Measurements from ENCODE around the gene NR2C1. TPM values are rescaled to one million over a fixed set of nuclear protein-coding genes. Genes with fewer than 3 reads are reported as not detected.
"Not testable (repeated sequence)": the region's sequence is repeated elsewhere in the genome, so short reads cannot be mapped to it uniquely, and the experiment has no call there.

The NR2C1 gene
- total RNA-seq, 1 experiment from 2014 or later: 37.9 TPM

- Histone ChIP-seq H3K9me3 (replicated peaks) (peaks cover 7% of the 10 kb centered on the region; the same call in 1 of the 2 replicates), H3K4me3 (no peak overlapping the region), H3K27me3 (replicated peaks) (no peaks in the 10 kb centered on the region), H3K36me3 (peaks cover 23% of the 10 kb centered on the region), H3K4me1 (replicated peaks) (peaks cover 25% of the 10 kb centered on the region), H3K27ac (no peak overlapping the region; the same call in 1 of the 2 replicates)
- DNase-seq (ENCODE audit: low read depth in 1 of 2, low spot score in 2 of 2): no peak
Measured at GRCh38 chr12:95004610-95005009, 68.8 kb downstream of the NR2C1 start.

GRCh38 chr12:95003921-95004272 is 69.5 kb downstream of the NR2C1 start:
- H3K9me3 ChIP-seq (replicated peaks): peaks cover 7% of the 10 kb centered on the region; the same call in 1 of the 2 replicates
- H3K4me3 ChIP-seq: peak overlapping the region; percentile 56
- peak overlapping the region; percentile 68 for H3K27ac ChIP-seq
- H3K27me3 ChIP-seq (replicated peaks): no peaks in the 10 kb centered on the region
- H3K4me1 ChIP-seq (replicated peaks): peaks cover 31% of the 10 kb centered on the region
- H3K36me3 ChIP-seq: peaks cover 25% of the 10 kb centered on the region
- DNase-seq (ENCODE audit: low read depth in 1 of 2, low spot score in 2 of 2): no peak

GRCh38 chr12:95003213-95003920 is 70.1 kb downstream of the NR2C1 start, which contains the start of gene NDUFA12:
Gene NDUFA12 (minus strand): TSS chr12:95003697. CDS start chr12:95003680, 17 bp downstream.
- Histone ChIP-seq H3K9me3 (replicated peaks) (peaks cover 7% of the 10 kb centered on the region; the same call in 1 of the 2 replicates), H3K4me3 (peak within 1 kb of the TSS; percentile 56), H3K36me3 (peaks cover 30% of the 10 kb centered on the region), H3K27ac (peak within 1 kb of the TSS; percentile 68), H3K4me1 (replicated peaks) (peaks cover 33% of the 10 kb centered on the region), H3K27me3 (replicated peaks) (no peaks in the 10 kb centered on the region)
- peak; percentile 84 to 96 for DNase-seq (ENCODE audit: low read depth in 1 of 2, low spot score in 2 of 2)

GRCh38 chr12:95002754-95003153 is 70.7 kb downstream of the NR2C1 start:
- no peaks in the 10 kb centered on the region for H3K27me3 ChIP-seq (replicated peaks)
- peaks cover 7% of the 10 kb centered on the region; the same call in 1 of the 2 replicates for H3K9me3 ChIP-seq (replicated peaks)
- no peak for DNase-seq (ENCODE audit: low read depth in 1 of 2, low spot score in 2 of 2)
- peak overlapping the region; percentile 56 for H3K4me3 ChIP-seq
- H3K4me1 ChIP-seq (replicated peaks): peaks cover 33% of the 10 kb centered on the region
- peaks cover 30% of the 10 kb centered on the region for H3K36me3 ChIP-seq
- H3K27ac ChIP-seq: peak overlapping the region; percentile 68

- Histone ChIP-seq H3K9me3 (replicated peaks) (no peaks in the 10 kb centered on the region), H3K27me3 (replicated peaks) (no peaks in the 10 kb centered on the region)
- DNase-seq (ENCODE audit: low read depth in 1 of 2, low spot score in 2 of 2): no peak
Measured at GRCh38 chr12:94998326-94998725, 75.1 kb downstream of the NR2C1 start.

GRCh38 chr12:94997726-94998125 is 75.7 kb downstream of the NR2C1 start:
- no peak overlapping the region for H3K4me3 ChIP-seq
- no peaks in the 10 kb centered on the region for H3K27me3 ChIP-seq (replicated peaks)
- H3K9me3 ChIP-seq (replicated peaks): no peaks in the 10 kb centered on the region
- no peak for DNase-seq (ENCODE audit: low read depth in 1 of 2, low spot score in 2 of 2)
- peaks cover 48% of the 10 kb centered on the region for H3K36me3 ChIP-seq
- peaks cover 43% of the 10 kb centered on the region for H3K4me1 ChIP-seq (replicated peaks)
- H3K27ac ChIP-seq: no peak overlapping the region

More at GRCh38 chr12:94998326-94998725, 75.1 kb downstream of the NR2C1 start:
- peaks cover 44% of the 10 kb centered on the region for H3K36me3 ChIP-seq
- H3K4me3 ChIP-seq: no peak overlapping the region
- no peak overlapping the region for H3K27ac ChIP-seq
- peaks cover 44% of the 10 kb centered on the region for H3K4me1 ChIP-seq (replicated peaks)

GRCh38 chr12:94997061-94997460 is 76.4 kb downstream of the NR2C1 start:
- Histone ChIP-seq H3K27me3 (replicated peaks) (no peaks in the 10 kb centered on the region), H3K4me3 (no peak overlapping the region), H3K36me3 (peaks cover 54% of the 10 kb centered on the region), H3K27ac (no peak overlapping the region), H3K9me3 (replicated peaks) (no peaks in the 10 kb centered on the region), H3K4me1 (replicated peaks) (peaks cover 39% of the 10 kb centered on the region)
- no peak for DNase-seq (ENCODE audit: low read depth in 1 of 2, low spot score in 2 of 2)

GRCh38 chr12:94994312-94994711 is 79.1 kb downstream of the NR2C1 start:
- H3K27me3 ChIP-seq (replicated peaks): no peaks in the 10 kb centered on the region
- H3K4me3 ChIP-seq: no peak overlapping the region
- peaks cover 19% of the 10 kb centered on the region for H3K4me1 ChIP-seq (replicated peaks)
- H3K27ac ChIP-seq: peak overlapping the region; percentile 11; the same call in 1 of the 2 replicates
- DNase-seq (ENCODE audit: low read depth in 1 of 2, low spot score in 2 of 2): peak; percentile 57 to 71
- H3K9me3 ChIP-seq (replicated peaks): no peaks in the 10 kb centered on the region
- peaks cover 49% of the 10 kb centered on the region for H3K36me3 ChIP-seq

- not testable (repeated sequence) for H3K4me3 ChIP-seq; DNase-seq (ENCODE audit: low read depth in 1 of 2, low spot score in 2 of 2); H3K9me3 ChIP-seq (replicated peaks); H3K27me3 ChIP-seq (replicated peaks)
- H3K27ac ChIP-seq: peak overlapping the region; percentile 11; the same call in 1 of the 2 replicates
- H3K36me3 ChIP-seq: peaks cover 50% of the 10 kb centered on the region
- peaks cover 15% of the 10 kb centered on the region for H3K4me1 ChIP-seq (replicated peaks)
Measured at GRCh38 chr12:94993855-94994254, 79.6 kb downstream of the NR2C1 start.

- no peak for DNase-seq (ENCODE audit: low read depth in 1 of 2, low spot score in 2 of 2)
- H3K36me3 ChIP-seq: peaks cover 40% of the 10 kb centered on the region
- H3K4me1 ChIP-seq (replicated peaks): peaks cover 17% of the 10 kb centered on the region
- no peak overlapping the region for H3K4me3 ChIP-seq
- H3K27me3 ChIP-seq (replicated peaks): no peaks in the 10 kb centered on the region
- H3K27ac ChIP-seq: no peak overlapping the region
- no peaks in the 10 kb centered on the region for H3K9me3 ChIP-seq (replicated peaks)
Measured at GRCh38 chr12:94990222-94990621, 83.2 kb downstream of the NR2C1 start.

GRCh38 chr12:94988471-94988870 is 84.9 kb downstream of the NR2C1 start:
- no peaks in the 10 kb centered on the region for H3K9me3 ChIP-seq (replicated peaks)
- H3K4me1 ChIP-seq (replicated peaks): peaks cover 12% of the 10 kb centered on the region
- no peak overlapping the region for H3K27ac ChIP-seq
- no peak for DNase-seq (ENCODE audit: low read depth in 1 of 2, low spot score in 2 of 2)
- no peaks in the 10 kb centered on the region for H3K27me3 ChIP-seq (replicated peaks)
- H3K4me3 ChIP-seq: no peak overlapping the region
- peaks cover 33% of the 10 kb centered on the region for H3K36me3 ChIP-seq

GRCh38 chr12:94987801-94988200 is 85.6 kb downstream of the NR2C1 start:
- Histone ChIP-seq H3K4me3 (no peak overlapping the region), H3K27me3 (replicated peaks) (no peaks in the 10 kb centered on the region), H3K4me1 (replicated peaks) (peaks cover 18% of the 10 kb centered on the region), H3K36me3 (peaks cover 35% of the 10 kb centered on the region), H3K9me3 (replicated peaks) (no peaks in the 10 kb centered on the region), H3K27ac (no peak overlapping the region)
- no peak for DNase-seq (ENCODE audit: low read depth in 1 of 2, low spot score in 2 of 2)

- Histone ChIP-seq H3K4me3 (no peak overlapping the region), H3K9me3 (replicated peaks) (no peaks in the 10 kb centered on the region), H3K27me3 (replicated peaks) (no peaks in the 10 kb centered on the region), H3K4me1 (replicated peaks) (peaks cover 25% of the 10 kb centered on the region), H3K27ac (no peak overlapping the region), H3K36me3 (peaks cover 34% of the 10 kb centered on the region)
- DNase-seq (ENCODE audit: low read depth in 1 of 2, low spot score in 2 of 2): no peak
Measured at GRCh38 chr12:94987076-94987669, 86.2 kb downstream of the NR2C1 start.

- not testable (repeated sequence) for DNase-seq (ENCODE audit: low read depth in 1 of 2, low spot score in 2 of 2); H3K4me3 ChIP-seq; H3K9me3 ChIP-seq (replicated peaks); H3K27me3 ChIP-seq (replicated peaks)
- peaks cover 25% of the 10 kb centered on the region for H3K36me3 ChIP-seq
- peaks cover 28% of the 10 kb centered on the region for H3K4me1 ChIP-seq (replicated peaks)
- H3K27ac ChIP-seq: peak overlapping the region; percentile 99; the same call in 1 of the 2 replicates
Measured at GRCh38 chr12:94985099-94985498, 88.3 kb downstream of the NR2C1 start.
